Esophagus (tissue), 2 donors: ENCODE results near the gene TMCO2. TPM values are rescaled to one million over a fixed set of nuclear protein-coding genes. Genes with fewer than 3 reads are reported as not detected.
A peak's percentile ranks its signal among the peaks of the same experiment; 100 is the strongest.

Experiments
- H3K27ac ChIP-seq, 2 donors: one replicate each; pipeline ENCODE4 v1.5.1; 2013; ENCODE audit warnings: low read depth in 2 of 2, mild to moderate bottlenecking in 2 of 2, inconsistent platforms in 1 of 2, low read length in 1 of 2, moderate library complexity in 1 of 2
- H3K27me3 ChIP-seq, 2 donors: one replicate each; pipeline ENCODE4 v1.6.1; 2013; ENCODE audit warnings: low read length in 2 of 2, control low read depth in 1 of 2, mild to moderate bottlenecking in 1 of 2; ENCODE audit not compliant: insufficient read depth in 2 of 2, control insufficient read depth in 1 of 2
- H3K36me3 ChIP-seq, 2 donors: one replicate each; pipeline ENCODE4 v1.6.1; 2013; ENCODE audit warnings: low read length in 1 of 2; ENCODE audit not compliant: control insufficient read depth in 2 of 2, insufficient read depth in 2 of 2
- H3K4me1 ChIP-seq, 2 donors: one replicate each; pipeline ENCODE4 v1.6.1; 2013; ENCODE audit warnings: low read length in 1 of 2; ENCODE audit not compliant: control insufficient read depth in 2 of 2, insufficient read depth in 2 of 2
- H3K4me3 ChIP-seq, 2 donors: one replicate each; pipeline ENCODE4 v1.5.1; 2013; ENCODE audit warnings: low read length in 2 of 2, mild to moderate bottlenecking in 2 of 2, low read depth in 1 of 2, moderate library complexity in 1 of 2
- H3K9me3 ChIP-seq, 2 donors: one replicate each; pipeline ENCODE4 v1.6.1; 2013; ENCODE audit warnings: mild to moderate bottlenecking in 2 of 2, low read depth in 1 of 2, low read length in 1 of 2, moderate library complexity in 1 of 2; ENCODE audit not compliant: control insufficient read depth in 2 of 2, insufficient read depth in 1 of 2
- WGBS, 2 donors: extraction: QIAGEN DNeasy Blood & Tissue Kit; methylation state at CpG; one replicate each; pipeline ENCODE4 v1.1.7; 2013; 5-methylcytosine and 5-hydroxymethylcytosine counted together
- polyA plus RNA-seq, 2 donors: library from polyadenylated mRNA; stranded (reverse); fragments of 200-250 nt; gene quantifications; one replicate each; pipeline ENCODE4 v1.2.3, GENCODE V29; 2013
- donor health status: healthy with polysubstance abuse.
- donor health status: Bipolar disorder and iron deficiency.

The TMCO2 gene
- polyA plus RNA-seq, 2 donors = not detected

- H3K27ac ChIP-seq = no peak overlapping the region
- no peaks in the 10 kb centered on the region for H3K36me3 ChIP-seq
- no peak overlapping the region for H3K4me3 ChIP-seq
- peaks cover 0 to 3% of the 10 kb centered on the region in 2 donors for H3K4me1 ChIP-seq
- no peaks in the 10 kb centered on the region for H3K27me3 ChIP-seq
- H3K9me3 ChIP-seq = no peaks in the 10 kb centered on the region
Measured at GRCh38 chr1:40255231-40255630, 7.5 kb downstream of the TMCO2 start.

GRCh38 chr1:40256401-40257084 lies 8.8 kb downstream of the TMCO2 start:
- peaks cover 0 to 4% of the 10 kb centered on the region in 2 donors for H3K36me3 ChIP-seq
- no peaks in the 10 kb centered on the region for H3K27me3 ChIP-seq
- H3K9me3 ChIP-seq = no peaks in the 10 kb centered on the region
- H3K27ac ChIP-seq = no peak overlapping the region
- H3K4me3 ChIP-seq = peak overlapping the region in 1 of 2 donors; percentile 33
- peaks cover 0 to 3% of the 10 kb centered on the region in 2 donors for H3K4me1 ChIP-seq
- 55 to 66% methylated on average over 6 of the region's 6 CpGs for WGBS, 2 donors

GRCh38 chr1:40257313-40257687 lies 9.6 kb downstream of the TMCO2 start:
- WGBS, 2 donors = 0 to 1% methylated on average over 16 of the region's 16 CpGs
- no peaks in the 10 kb centered on the region for H3K27me3 ChIP-seq
- peaks cover 0 to 4% of the 10 kb centered on the region in 2 donors for H3K36me3 ChIP-seq
- peak overlapping the region; percentile 97 to 99 for H3K27ac ChIP-seq
- no peaks in the 10 kb centered on the region for H3K9me3 ChIP-seq
- H3K4me1 ChIP-seq = peaks cover 0 to 3% of the 10 kb centered on the region in 2 donors
- H3K4me3 ChIP-seq = peak overlapping the region; percentile 89 to 100

GRCh38 chr1:40257688-40258444 lies 10.1 kb downstream of the TMCO2 start, which contains the start of gene ZMPSTE24:
Gene ZMPSTE24, plus strand, starts transcription at chr1:40258236. Its CDS starts 36 bp downstream, at chr1:40258272.
- Histone ChIP-seq H3K9me3 (no peaks in the 10 kb centered on the region), H3K27ac (peak within 1 kb of the TSS; percentile 97 to 99), H3K27me3 (no peaks in the 10 kb centered on the region), H3K4me3 (peak within 1 kb of the TSS; percentile 89 to 100), H3K36me3 (peaks cover 0 to 4% of the 10 kb centered on the region in 2 donors), H3K4me1 (peaks cover 0 to 3% of the 10 kb centered on the region in 2 donors)
- WGBS, 2 donors = 0 to 1% methylated on average over 48 of the region's 48 CpGs

GRCh38 chr1:40258445-40258769 lies 10.7 kb downstream of the TMCO2 start:
- peak overlapping the region; percentile 89 to 100 for H3K4me3 ChIP-seq
- peaks cover 0 to 3% of the 10 kb centered on the region in 2 donors for H3K4me1 ChIP-seq
- H3K27me3 ChIP-seq = no peaks in the 10 kb centered on the region
- 0 to 1% methylated on average over 8 to 10 of the region's 10 CpGs for WGBS, 2 donors
- H3K36me3 ChIP-seq = peaks cover 0 to 4% of the 10 kb centered on the region in 2 donors
- H3K27ac ChIP-seq = peak overlapping the region; percentile 79 to 99
- H3K9me3 ChIP-seq = no peaks in the 10 kb centered on the region

GRCh38 chr1:40264354-40264781 lies 16.6 kb downstream of the TMCO2 start:
- H3K4me1 ChIP-seq = peaks cover 0 to 3% of the 10 kb centered on the region in 2 donors
- H3K27me3 ChIP-seq = no peaks in the 10 kb centered on the region
- H3K27ac ChIP-seq = no peak overlapping the region
- WGBS, 2 donors = 72 to 77% methylated on average over 3 of the region's 3 CpGs
- H3K9me3 ChIP-seq = no peaks in the 10 kb centered on the region
- H3K36me3 ChIP-seq = peaks cover 0 to 6% of the 10 kb centered on the region in 2 donors
- no peak overlapping the region for H3K4me3 ChIP-seq

- H3K4me1 ChIP-seq = no peaks in the 10 kb centered on the region
- H3K9me3 ChIP-seq = no peaks in the 10 kb centered on the region
- peaks cover 0 to 6% of the 10 kb centered on the region in 2 donors for H3K36me3 ChIP-seq
- no peaks in the 10 kb centered on the region for H3K27me3 ChIP-seq
- H3K27ac ChIP-seq = no peak overlapping the region
- no peak overlapping the region for H3K4me3 ChIP-seq
Measured at GRCh38 chr1:40265298-40265697, 17.6 kb downstream of the TMCO2 start.

GRCh38 chr1:40265919-40266318 lies 18.2 kb downstream of the TMCO2 start:
- no peaks in the 10 kb centered on the region for H3K9me3 ChIP-seq
- no peak overlapping the region for H3K27ac ChIP-seq
- no peak overlapping the region for H3K4me3 ChIP-seq
- H3K36me3 ChIP-seq = peaks cover 3 to 6% of the 10 kb centered on the region in 2 donors
- H3K27me3 ChIP-seq = no peaks in the 10 kb centered on the region
- no peaks in the 10 kb centered on the region for H3K4me1 ChIP-seq

GRCh38 chr1:40266786-40267535 lies 19.2 kb downstream of the TMCO2 start:
- 77 to 87% methylated on average over 6 of the region's 6 CpGs for WGBS, 2 donors
- Histone ChIP-seq H3K27ac (peak overlapping the region in 1 of 2 donors; percentile 70), H3K4me1 (no peaks in the 10 kb centered on the region), H3K36me3 (peaks cover 2 to 3% of the 10 kb centered on the region in 2 donors), H3K9me3 (no peaks in the 10 kb centered on the region), H3K27me3 (no peaks in the 10 kb centered on the region), H3K4me3 (no peak overlapping the region)
